HFF-Myc (cell line): ENCODE data around the gene PKP1.

Source experiments
- DNase-seq: peaks from one replicate; pipeline ENCODE4 v3.0.0-alpha.2; 2011; ENCODE audit warnings: low read depth; ENCODE audit errors: extremely low read depth
- H3K4me3 ChIP-seq: replicated peaks from 2 replicates; pipeline ENCODE4 v1.5.1; 2011; ENCODE audit warnings: low read depth, mild to moderate bottlenecking, control low read depth, low read length
- CTCF ChIP-seq: IDR thresholded peaks from 2 replicates; pipeline ENCODE4 v1.5.1; 2012; ENCODE audit warnings: mild to moderate bottlenecking, low read depth, low read length, control low read depth; ENCODE audit errors: missing control alignments

Gene PKP1

GRCh38 chr1:201304126-201304525 lies 20.8 kb downstream of the PKP1 start:
- no peak for TF ChIP-seq CTCF
- DNase-seq = no peak
- no peak overlapping the region for H3K4me3 ChIP-seq

- H3K4me3 ChIP-seq = no peak overlapping the region
- no peak for TF ChIP-seq CTCF
- no peak for DNase-seq
Measured at GRCh38 chr1:201305815-201306214, 22.5 kb downstream of the PKP1 start.

- no peak for TF ChIP-seq CTCF
- DNase-seq = no peak
- H3K4me3 ChIP-seq = no peak overlapping the region
Measured at GRCh38 chr1:201307231-201307630, 23.9 kb downstream of the PKP1 start.

- DNase-seq = no peak
- no peak for TF ChIP-seq CTCF
- H3K4me3 ChIP-seq = no peak overlapping the region
Measured at GRCh38 chr1:201307760-201308499, 24.6 kb downstream of the PKP1 start.

- TF ChIP-seq CTCF = no peak
- H3K4me3 ChIP-seq = no peak overlapping the region
- DNase-seq = no peak
Measured at GRCh38 chr1:201309416-201309815, 26.1 kb downstream of the PKP1 start.

- TF ChIP-seq CTCF = no peak
- no peak overlapping the region for H3K4me3 ChIP-seq
- no peak for DNase-seq
Measured at GRCh38 chr1:201310251-201310985, 27.1 kb downstream of the PKP1 start.
